ENCODE results near the gene NDC80.
"Not testable (repeated sequence)": the region's sequence is repeated elsewhere in the genome, so short reads cannot be mapped to it uniquely, and the experiment has no call there.

The NDC80 gene

GRCh38 chr18:2660849-2661248 is 89.5 kb downstream of the NDC80 start:
- in situ Hi-C loops (cut with HindIII; ENCODE audit: low sequenced_read_pairs): not testable (repeated sequence)

GRCh38 chr18:2662288-2662687 is 90.9 kb downstream of the NDC80 start:
- in situ Hi-C loops (cut with HindIII; ENCODE audit: low sequenced_read_pairs): not testable (repeated sequence)

GRCh38 chr18:2662990-2663389 is 91.6 kb downstream of the NDC80 start:
- in situ Hi-C loops (cut with HindIII; ENCODE audit: low sequenced_read_pairs): no loop called here

All from endothelial cell of hepatic sinusoid (primary cell).